SK-N-MC (cell line): ENCODE results near the gene ANO10.
A peak's percentile ranks its signal among the peaks of the same experiment; 100 is the strongest.
"Not testable (repeated sequence)": the region's sequence is repeated elsewhere in the genome, so short reads cannot be mapped to it uniquely, and the experiment has no call there.

Source experiments
- DNase-seq: peaks from one replicate; pipeline ENCODE4 v3.0.0-alpha.2; 2011; ENCODE audit warnings: low read depth, low spot score
- H3K27ac ChIP-seq: fragments of 200-600 bp; sonication (generic); 2 replicates; pipeline ENCODE4 v1.5.1; 2016; ENCODE audit warnings: mixed run types
- H3K36me3 ChIP-seq: fragments of 200-600 bp; sonication (generic); 2 replicates; pipeline ENCODE4 v1.6.1; 2017; ENCODE audit warnings: antibody characterized with exemption, low read length, mixed read lengths; ENCODE audit not compliant: insufficient read depth
- H3K4me3 ChIP-seq: fragments of 200-600 bp; sonication (generic); 2 replicates; pipeline ENCODE4 v1.5.1; 2016
- H3K9ac ChIP-seq: fragments of 200-600 bp; sonication (generic); 2 replicates; pipeline ENCODE4 v1.8.0; 2017; ENCODE audit warnings: mixed run types, mixed read lengths; ENCODE audit not compliant: insufficient read length
- H3K9me3 ChIP-seq: fragments of 200-600 bp; sonication (generic); 2 replicates; pipeline ENCODE4 v1.6.1; 2017; ENCODE audit warnings: low read depth, mild to moderate bottlenecking, antibody characterized with exemption, low read length, moderate library complexity, mixed read lengths
- EZH2 ChIP-seq: fragments of 200-600 bp; sonication (generic); IDR thresholded peaks from one replicate; pipeline ENCODE4 v1.6.1; 2017; ENCODE audit warnings: antibody characterized with exemption
- FOXP2 ChIP-seq: optimal IDR thresholded peaks from 2 replicates; pipeline ENCODE3; 2011; ENCODE audit warnings: mild to moderate bottlenecking, moderate library complexity; ENCODE audit not compliant: insufficient read depth; ENCODE audit errors: extremely low read length, control extremely low read depth
- POLR2AphosphoS5 ChIP-seq: IDR thresholded peaks from 2 replicates; pipeline ENCODE4 v1.6.1; 2012; ENCODE audit warnings: mild to moderate bottlenecking, low read depth, low read length, borderline replicate concordance

ANO10 gene

DNA sequence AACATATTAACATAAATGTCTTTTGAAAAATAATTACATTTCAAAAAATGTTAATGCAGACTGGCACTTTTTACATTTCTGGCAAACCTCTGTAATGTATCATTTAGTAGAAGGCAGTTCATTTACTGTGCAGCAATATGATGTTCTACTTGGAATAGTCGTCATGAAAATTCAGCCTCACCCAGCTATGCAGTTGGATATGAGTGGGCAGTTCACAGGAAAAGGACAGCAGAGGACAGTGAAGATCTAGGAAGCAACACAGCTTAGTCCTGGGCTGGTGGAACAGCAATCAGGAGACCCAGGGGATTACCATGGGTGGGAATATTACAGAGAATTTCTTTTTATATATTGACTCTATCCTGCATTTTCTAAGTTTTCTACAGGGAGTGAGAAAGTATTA lies 63.6 kb downstream of the ANO10 start:
- no peak for TF ChIP-seq POLR2AphosphoS5
- H3K36me3 ChIP-seq = no peaks in the 10 kb centered on the region
- H3K4me3 ChIP-seq = no peak overlapping the region
- H3K9me3 ChIP-seq = no peaks in the 10 kb centered on the region
- DNase-seq = no peak
- H3K27ac ChIP-seq = no peak overlapping the region
- no peak overlapping the region for H3K9ac ChIP-seq

DNA sequence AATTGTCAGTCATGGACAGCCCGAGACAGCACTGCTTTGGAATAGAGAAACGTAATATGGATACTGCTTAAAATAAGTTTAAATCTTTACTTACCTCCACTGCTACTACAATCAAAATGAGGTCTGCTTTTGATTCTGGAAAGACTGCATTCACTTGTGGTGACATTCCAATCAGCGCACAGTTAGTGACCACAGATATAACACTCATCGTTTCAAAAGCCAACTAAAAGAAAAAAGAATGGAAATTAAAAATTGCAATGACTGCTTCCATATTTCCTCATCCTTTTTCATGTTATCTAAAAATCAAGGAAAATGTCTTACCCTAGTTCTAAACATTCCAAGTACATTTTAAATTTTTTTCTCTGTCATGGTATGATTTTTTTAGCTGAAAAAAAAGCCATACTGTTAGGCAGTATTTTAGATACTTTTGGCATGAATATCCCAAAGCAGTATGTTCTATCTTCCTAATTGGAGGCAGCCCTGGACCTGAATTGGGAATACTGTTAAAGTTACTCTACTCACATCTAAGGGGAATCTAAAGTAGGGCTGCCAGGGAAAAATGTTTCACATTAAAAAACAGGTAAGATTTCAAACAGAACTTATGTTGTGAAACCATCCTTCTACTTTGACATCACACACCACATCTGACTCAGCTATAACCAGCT lies 72.1 kb downstream of the ANO10 start:
- Histone ChIP-seq H3K9ac (no peak overlapping the region), H3K4me3 (no peak overlapping the region), H3K36me3 (no peaks in the 10 kb centered on the region), H3K9me3 (no peaks in the 10 kb centered on the region), H3K27ac (no peak overlapping the region)
- no peak for TF ChIP-seq EZH2
- no peak for TF ChIP-seq POLR2AphosphoS5
- no peak for TF ChIP-seq FOXP2
- no peak for DNase-seq

DNA sequence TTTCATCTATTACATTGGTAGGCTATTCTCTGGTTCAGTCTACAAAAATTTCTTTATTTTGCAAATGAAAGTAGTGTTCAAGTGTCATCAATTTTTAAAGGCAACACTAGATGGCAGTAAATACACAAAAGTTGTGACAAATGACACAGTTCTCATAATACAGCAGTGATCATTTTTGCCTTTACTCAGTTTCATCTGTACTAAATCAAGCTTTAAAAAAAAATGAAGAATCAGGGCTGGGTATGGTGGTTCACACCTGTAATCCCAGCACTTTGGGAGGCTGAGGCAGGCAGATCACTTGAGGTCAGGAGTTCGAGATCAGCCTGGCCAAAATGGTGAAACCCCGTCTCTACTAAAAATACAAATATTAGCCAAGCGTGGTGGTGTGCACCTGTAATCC lies 77.5 kb downstream of the ANO10 start:
- H3K9me3 ChIP-seq, H3K27ac ChIP-seq, H3K36me3 ChIP-seq, H3K9ac ChIP-seq, H3K4me3 ChIP-seq: not testable (repeated sequence)
- peak; percentile 10 for DNase-seq

DNA sequence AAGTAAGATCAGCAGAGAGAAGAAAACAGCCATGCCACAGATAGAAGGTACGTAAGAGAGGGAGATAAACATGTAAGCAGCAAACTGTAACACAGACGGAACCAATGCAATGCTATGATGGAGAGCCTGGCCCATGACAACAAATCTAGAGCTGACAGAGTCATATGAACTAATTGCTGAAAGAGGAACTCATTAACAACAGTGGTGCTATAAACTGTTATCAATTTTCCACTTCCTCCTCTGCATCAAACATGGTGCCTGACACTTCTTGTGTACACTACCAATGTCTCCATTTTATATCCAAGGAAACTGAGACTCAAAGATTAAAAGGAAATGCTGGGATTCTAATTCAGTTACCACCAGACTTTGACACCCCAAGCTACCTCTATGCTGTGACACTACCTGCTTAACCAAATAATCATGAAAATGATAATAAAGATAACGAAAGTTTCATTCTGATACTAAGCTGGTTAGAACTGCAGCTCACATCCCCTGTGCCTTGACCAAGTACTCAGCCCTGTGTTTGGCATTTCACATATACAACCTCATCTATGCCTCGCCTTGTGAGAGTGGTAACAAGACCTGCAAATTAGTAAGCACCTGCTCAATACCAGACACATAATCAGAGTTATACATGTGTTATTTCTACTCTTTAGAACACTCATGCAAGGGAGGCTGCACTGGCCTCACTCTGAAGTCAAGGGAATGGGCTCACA lies 79.3 kb downstream of the ANO10 start:
- no peak overlapping the region for H3K9ac ChIP-seq
- no peak for TF ChIP-seq FOXP2
- TF ChIP-seq POLR2AphosphoS5 = no peak
- no peak for DNase-seq
- H3K9me3 ChIP-seq = no peaks in the 10 kb centered on the region
- no peak overlapping the region for H3K27ac ChIP-seq
- no peaks in the 10 kb centered on the region for H3K36me3 ChIP-seq
- H3K4me3 ChIP-seq = no peak overlapping the region

DNA sequence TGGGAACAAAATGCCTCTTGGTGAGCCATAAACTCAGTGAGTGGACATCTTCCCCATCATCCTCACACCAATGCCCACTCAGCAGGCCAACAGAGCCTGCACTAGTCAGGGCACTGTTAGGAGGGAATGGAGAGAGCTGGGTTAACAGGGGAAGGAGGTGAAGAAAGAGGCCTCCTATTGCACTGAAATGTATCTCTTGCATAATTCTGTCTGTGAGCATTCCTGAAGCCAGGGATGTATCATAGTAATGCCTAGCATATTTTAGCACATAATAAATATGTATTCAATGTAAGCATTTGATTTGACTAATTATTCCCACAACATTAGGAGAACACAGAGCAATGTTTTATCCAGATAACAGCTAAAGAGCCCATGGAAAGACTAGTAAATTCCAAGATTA lies 81.2 kb downstream of the ANO10 start:
- no peak overlapping the region for H3K9ac ChIP-seq
- H3K9me3 ChIP-seq = no peaks in the 10 kb centered on the region
- no peak overlapping the region for H3K4me3 ChIP-seq
- TF ChIP-seq EZH2 (no peak), FOXP2 (no peak), POLR2AphosphoS5 (no peak)
- DNase-seq = no peak
- H3K36me3 ChIP-seq = no peaks in the 10 kb centered on the region
- H3K27ac ChIP-seq = no peak overlapping the region

DNA sequence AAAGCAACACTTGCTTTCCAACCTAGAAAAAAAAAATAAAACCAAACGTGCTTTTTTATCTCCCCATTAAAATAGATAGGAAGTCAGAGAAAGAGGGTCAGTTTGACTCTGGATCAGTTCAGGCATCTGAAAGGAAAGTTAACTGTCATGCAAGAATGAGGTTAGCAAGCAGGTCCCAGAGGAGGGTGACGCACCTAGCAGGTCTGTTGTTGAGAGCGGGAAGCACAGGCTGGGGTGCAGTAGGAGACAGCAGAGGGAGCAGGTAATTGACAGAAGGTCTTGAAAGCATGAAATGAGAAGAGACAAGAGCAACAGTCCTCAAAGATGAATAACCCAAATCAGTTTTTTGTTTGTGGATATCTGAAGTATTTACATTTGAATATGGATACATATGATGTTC lies 82.5 kb downstream of the ANO10 start:
- H3K27ac ChIP-seq = no peak overlapping the region
- no peak for DNase-seq
- H3K9ac ChIP-seq = no peak overlapping the region
- H3K4me3 ChIP-seq = no peak overlapping the region
- TF ChIP-seq EZH2 (no peak), POLR2AphosphoS5 (no peak), FOXP2 (no peak)
- no peaks in the 10 kb centered on the region for H3K36me3 ChIP-seq
- H3K9me3 ChIP-seq = no peaks in the 10 kb centered on the region

DNA sequence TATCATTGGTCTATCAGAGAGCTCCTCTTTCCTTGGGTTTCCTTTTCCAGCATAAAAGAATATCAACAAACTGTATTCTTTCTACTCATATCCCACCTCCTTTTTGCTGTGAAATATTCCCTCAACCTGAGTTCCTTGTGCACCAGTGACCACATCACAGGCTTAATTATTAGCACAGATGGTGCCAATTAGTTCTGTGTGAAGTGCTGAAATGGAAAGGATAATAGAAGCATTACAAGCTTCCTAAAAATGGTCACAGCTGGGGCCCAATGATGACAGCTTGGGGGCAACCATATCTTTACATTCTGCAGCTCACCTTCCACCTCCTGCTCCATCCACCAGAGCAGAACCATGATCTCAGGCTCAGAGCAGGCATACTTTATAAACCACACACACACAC lies 84.6 kb downstream of the ANO10 start:
- Histone ChIP-seq H3K9me3 (no peaks in the 10 kb centered on the region), H3K4me3 (no peak overlapping the region), H3K9ac (no peak overlapping the region), H3K27ac (no peak overlapping the region), H3K36me3 (no peaks in the 10 kb centered on the region)
- no peak for TF ChIP-seq EZH2
- no peak for TF ChIP-seq POLR2AphosphoS5
- no peak for TF ChIP-seq FOXP2
- no peak for DNase-seq

DNA sequence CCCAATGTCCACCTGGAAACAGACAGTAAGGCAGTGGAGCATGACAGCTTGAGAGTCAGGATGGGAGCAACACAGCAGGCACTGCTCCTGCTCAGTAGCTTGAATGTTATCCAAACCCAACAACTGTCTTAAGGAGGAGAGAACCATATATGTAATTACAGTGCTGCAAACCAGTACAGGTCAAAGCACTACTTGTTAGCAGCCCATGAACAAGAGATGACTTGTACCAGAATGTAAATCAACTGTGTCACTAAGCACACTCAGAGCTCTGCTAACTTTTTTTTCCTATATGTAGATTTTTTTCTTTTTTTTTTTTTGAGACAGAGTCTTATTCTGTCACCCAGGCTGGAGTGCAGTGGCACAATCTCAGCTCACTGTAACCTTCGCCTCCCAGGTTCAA lies 87.1 kb downstream of the ANO10 start:
- DNase-seq = no peak
- no peak overlapping the region for H3K27ac ChIP-seq
- no peak for TF ChIP-seq FOXP2
- TF ChIP-seq POLR2AphosphoS5 = no peak
- TF ChIP-seq EZH2 = no peak
- no peak overlapping the region for H3K9ac ChIP-seq
- no peak overlapping the region for H3K4me3 ChIP-seq
- no peaks in the 10 kb centered on the region for H3K36me3 ChIP-seq
- H3K9me3 ChIP-seq = no peaks in the 10 kb centered on the region

DNA sequence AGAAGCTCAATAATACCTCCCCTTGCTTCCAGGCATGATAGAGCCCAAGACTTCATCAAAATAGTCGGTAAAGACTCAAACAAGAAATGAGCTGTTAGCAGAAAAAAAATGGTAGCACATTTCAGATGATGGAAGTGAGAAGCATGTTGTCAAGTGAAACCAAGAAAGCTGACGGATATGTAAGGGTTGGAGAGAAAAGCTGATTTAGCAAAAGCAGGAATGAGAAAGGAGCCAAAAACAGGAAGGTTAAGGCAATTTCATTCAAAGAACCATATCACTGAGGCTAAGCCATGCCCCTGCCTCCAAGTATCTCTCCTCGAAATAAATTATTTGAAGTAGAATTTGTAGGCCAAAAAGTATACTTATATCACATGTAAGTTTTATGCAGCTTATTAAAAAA lies 88.8 kb downstream of the ANO10 start:
- DNase-seq = no peak
- H3K9ac ChIP-seq = no peak overlapping the region
- TF ChIP-seq POLR2AphosphoS5 (no peak), EZH2 (no peak), FOXP2 (no peak)

More for the DNA sequence above, 88.8 kb downstream of the ANO10 start:
- Histone ChIP-seq H3K36me3 (no peaks in the 10 kb centered on the region), H3K4me3 (no peak overlapping the region), H3K9me3 (no peaks in the 10 kb centered on the region), H3K27ac (no peak overlapping the region)
